ENCODE measurements around the gene DNLZ. TPM values are rescaled to one million over a fixed set of nuclear protein-coding genes. Genes with fewer than 3 reads are reported as not detected.

Gene DNLZ
- total RNA-seq, 2 experiments from 2014 or later: 16.8 to 21.2 TPM

DNA sequence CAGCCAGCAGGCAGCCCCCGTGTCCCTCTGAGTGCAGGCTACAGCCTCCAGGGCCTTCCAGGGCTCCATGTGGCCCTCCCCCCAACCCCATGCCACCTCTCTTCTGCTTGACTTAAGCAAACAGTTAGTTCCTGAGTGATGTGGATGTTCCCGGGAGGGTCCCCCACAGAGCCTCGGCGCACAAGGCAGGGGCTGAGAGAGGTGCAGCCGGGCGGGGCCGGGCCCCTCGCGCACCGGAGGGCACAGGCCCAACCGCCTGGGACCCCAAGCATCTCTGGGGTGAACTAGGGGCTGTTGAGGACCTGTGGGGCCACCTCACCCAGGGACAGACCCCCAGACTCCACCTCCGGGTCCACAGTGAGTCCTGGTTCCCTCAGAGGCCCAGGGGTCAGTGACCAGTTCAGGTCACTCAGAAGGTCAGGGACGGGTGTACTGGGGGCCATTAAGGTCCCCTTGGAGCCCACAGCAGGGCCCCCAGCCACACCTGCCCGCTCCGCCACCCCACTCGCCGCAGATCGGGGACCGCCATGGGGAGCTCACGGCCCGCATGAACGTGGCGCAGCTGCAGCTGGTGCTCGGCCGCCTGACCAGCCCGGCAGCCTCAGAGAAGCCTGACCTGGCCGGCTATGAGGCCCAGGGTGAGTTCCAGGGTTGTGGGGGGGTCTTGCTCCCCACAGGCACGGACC is 23.0 kb downstream of the DNLZ start:
- ChIA-PET CTCF (ENCODE audit: unreplicated experiment) (no interaction called here), POLR2A (no interaction called here)
- Histone ChIP-seq H3K4me1 (ENCODE audit: insufficient read depth, low read length, poor library complexity, severe bottlenecking) (no peaks in the 10 kb centered on the region), H3K27ac (ENCODE audit: low read depth, low read length, poor library complexity, severe bottlenecking) (no peak overlapping the region), H3K79me2 (ENCODE audit: insufficient read depth, low read depth, low read length) (no peaks in the 10 kb centered on the region), H3K9me2 (ENCODE audit: insufficient read depth, low read length) (no peaks in the 10 kb centered on the region), H3K4me3 (ENCODE audit: low read depth, low read length, poor library complexity, severe bottlenecking) (no peak overlapping the region), H4K20me1 (ENCODE audit: insufficient read depth, low read length) (no peaks in the 10 kb centered on the region), H2AFZ (ENCODE audit: low read length) (no peak overlapping the region), H3K36me3 (ENCODE audit: insufficient read depth, low read length) (no peaks in the 10 kb centered on the region), H3K4me2 (ENCODE audit: low read length) (no peak overlapping the region), H3K9me3 (ENCODE audit: low read length) (no peaks in the 10 kb centered on the region)
- no TSS peak for BruUV-seq (replicated peaks)
- TF ChIP-seq, protein P1, sequence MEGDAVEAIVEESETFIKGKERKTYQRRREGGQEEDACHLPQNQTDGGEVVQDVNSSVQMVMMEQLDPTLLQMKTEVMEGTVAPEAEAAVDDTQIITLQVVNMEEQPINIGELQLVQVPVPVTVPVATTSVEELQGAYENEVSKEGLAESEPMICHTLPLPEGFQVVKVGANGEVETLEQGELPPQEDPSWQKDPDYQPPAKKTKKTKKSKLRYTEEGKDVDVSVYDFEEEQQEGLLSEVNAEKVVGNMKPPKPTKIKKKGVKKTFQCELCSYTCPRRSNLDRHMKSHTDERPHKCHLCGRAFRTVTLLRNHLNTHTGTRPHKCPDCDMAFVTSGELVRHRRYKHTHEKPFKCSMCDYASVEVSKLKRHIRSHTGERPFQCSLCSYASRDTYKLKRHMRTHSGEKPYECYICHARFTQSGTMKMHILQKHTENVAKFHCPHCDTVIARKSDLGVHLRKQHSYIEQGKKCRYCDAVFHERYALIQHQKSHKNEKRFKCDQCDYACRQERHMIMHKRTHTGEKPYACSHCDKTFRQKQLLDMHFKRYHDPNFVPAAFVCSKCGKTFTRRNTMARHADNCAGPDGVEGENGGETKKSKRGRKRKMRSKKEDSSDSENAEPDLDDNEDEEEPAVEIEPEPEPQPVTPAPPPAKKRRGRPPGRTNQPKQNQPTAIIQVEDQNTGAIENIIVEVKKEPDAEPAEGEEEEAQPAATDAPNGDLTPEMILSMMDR (conservative IDR thresholded peaks at IDR 0.05; ENCODE audit: low read length): no peak
- TF ChIP-seq EZH2phosphoT487 (IDR thresholded peaks at IDR 0.05; ENCODE audit: borderline replicate concordance, low read depth, low read length): no peak
- no peak for DNase-seq (ENCODE audit: low spot score)
- intact Hi-C loops (cut with micrococcal nuclease; ENCODE audit: unreplicated experiment): no loop called here

DNA sequence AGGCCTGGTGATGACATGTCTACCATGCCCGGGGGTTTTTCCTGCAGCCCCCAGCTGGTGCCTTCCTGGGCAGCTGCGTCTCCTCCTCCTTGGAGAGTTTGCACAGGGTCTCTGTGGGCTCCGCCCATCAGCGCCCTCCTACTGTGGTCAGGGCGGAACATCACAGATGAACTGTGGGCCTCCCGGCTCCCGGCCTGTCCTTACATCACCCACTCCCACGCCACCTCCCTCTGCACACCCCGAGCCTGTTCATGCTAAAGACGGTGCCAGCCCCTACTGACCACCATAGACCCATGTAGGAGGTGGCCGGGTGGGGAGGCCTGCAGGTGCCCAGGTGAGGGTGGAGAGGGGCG is 23.6 kb downstream of the DNLZ start:
- no peak for DNase-seq (ENCODE audit: low spot score)
- CTCF ChIA-PET (ENCODE audit: unreplicated experiment): interaction anchor here (0.7 kb wide), 1 partner anchor 16 kb away, joined by 4 read pairs; no protein-coding TSS in a partner anchor
- Histone ChIP-seq H3K4me3 (ENCODE audit: low read depth, low read length, poor library complexity, severe bottlenecking) (no peak overlapping the region), H3K27ac (ENCODE audit: low read depth, low read length, poor library complexity, severe bottlenecking) (no peak overlapping the region), H3K4me1 (ENCODE audit: insufficient read depth, low read length, poor library complexity, severe bottlenecking) (no peaks in the 10 kb centered on the region), H3K9me3 (ENCODE audit: low read length) (no peaks in the 10 kb centered on the region), H4K20me1 (ENCODE audit: insufficient read depth, low read length) (no peaks in the 10 kb centered on the region), H2AFZ (ENCODE audit: low read length) (no peak overlapping the region), H3K4me2 (ENCODE audit: low read length) (no peak overlapping the region), H3K9me2 (ENCODE audit: insufficient read depth, low read length) (no peaks in the 10 kb centered on the region), H3K79me2 (ENCODE audit: insufficient read depth, low read depth, low read length) (no peaks in the 10 kb centered on the region), H3K36me3 (ENCODE audit: insufficient read depth, low read length) (no peaks in the 10 kb centered on the region)
- intact Hi-C loops (cut with micrococcal nuclease; ENCODE audit: unreplicated experiment): loop anchor here (1.0 kb wide), 1 partner anchor 60 kb away; the partner anchor contains the start of gene SNAPC4
- TF ChIP-seq, protein P1 (conservative IDR thresholded peaks at IDR 0.05; ENCODE audit: low read length): no peak
- no peak for TF ChIP-seq EZH2phosphoT487 (IDR thresholded peaks at IDR 0.05; ENCODE audit: borderline replicate concordance, low read depth, low read length)
- POLR2A ChIA-PET: no interaction called here
- BruUV-seq (replicated peaks): no TSS peak
